ENCODE results near the gene ADGRF4. TPM values are rescaled to one million over a fixed set of nuclear protein-coding genes. Genes with fewer than 3 reads are reported as not detected.

The ADGRF4 gene
- total and polyA plus RNA-seq, 9 of the 15 experiments (the other 6 are each of a cell fraction or from before 2014, with no cell fraction given), result not detected

DNA sequence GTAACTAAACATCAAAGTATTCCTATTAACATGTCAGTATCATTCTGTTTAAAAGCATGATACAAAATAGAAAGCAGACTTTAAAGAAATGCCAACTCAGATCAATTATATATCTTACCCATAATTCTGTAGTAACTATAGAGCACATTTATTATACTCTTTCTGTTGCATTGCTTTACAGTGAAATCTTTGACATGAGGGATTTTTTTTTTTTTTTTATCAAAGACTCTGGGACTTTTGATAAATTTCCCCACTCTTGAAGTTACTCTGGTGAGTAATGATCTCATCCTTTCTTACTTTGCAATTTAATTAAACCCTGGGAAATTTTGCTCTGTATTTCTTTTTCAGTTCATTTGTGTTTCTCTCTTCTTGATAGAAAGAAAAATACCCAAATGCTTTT lies 17.4 kb downstream of the ADGRF4 start:
- no peaks in the 10 kb centered on the region for H4K20me1 ChIP-seq (replicated peaks; ENCODE audit: control insufficient read depth, insufficient read depth, low read length)
- no peak for ATAC-seq
- H3K4me2 ChIP-seq (ENCODE audit: insufficient read depth, low read length), result no peak overlapping the region
- peaks cover 2 to 15% of the 10 kb centered on the region in 2 experiments; a peak in 4 of 5 replicates for H3K27me3 ChIP-seq (ENCODE audit: control insufficient read depth in 2 of 2, insufficient read depth in 2 of 2, low read length in 2 of 2)
- no peak overlapping the region for H2AFZ ChIP-seq (ENCODE audit: low read depth, low read length)
- no peaks in the 10 kb centered on the region for H3K4me1 ChIP-seq (replicated peaks in 1 of 2; ENCODE audit: control insufficient read depth in 2 of 2, insufficient read depth in 2 of 2, low read length in 2 of 2)
- no peak overlapping the region for H3K27ac ChIP-seq (ENCODE audit: extremely low read depth, low read depth, low read length)
- CTCF ChIA-PET (ENCODE audit: low intra/inter-chr PET ratio), result no interaction called here
- no peaks in the 10 kb centered on the region for H3K79me2 ChIP-seq (ENCODE audit: control insufficient read depth, insufficient read depth, low read length)
- BruUV-seq (replicated peaks), result no TSS peak
- no peak for FAIRE-seq
- no peaks in the 10 kb centered on the region for H3K36me3 ChIP-seq (ENCODE audit: control insufficient read depth, insufficient read depth, low read length)
- H3K9me3 ChIP-seq (replicated peaks; ENCODE audit: control insufficient read depth, insufficient read depth, low read depth, low read length), result no peaks in the 10 kb centered on the region
- intact Hi-C loops (cut with micrococcal nuclease), result no loop called here
- no peak overlapping the region for H3K9ac ChIP-seq (ENCODE audit: insufficient read depth in 1 of 2, low read depth in 2 of 2, low read length in 2 of 2)
- no peak for DNase-seq (ENCODE audit: extremely low read depth in 1 of 4, low spot score in 3 of 4)
- no peak overlapping the region for H3K4me3 ChIP-seq
- in situ Hi-C loops (cut with MboI), result no loop called here
- POLR2A ChIA-PET, result no interaction called here
- no peaks in the 10 kb centered on the region for H3K9me1 ChIP-seq (ENCODE audit: control insufficient read depth, insufficient read depth, low read length)
- no peak for TF ChIP-seq TGIF2 (CRISPR knock-in tag; IDR thresholded peaks at IDR 0.05)
- TF ChIP-seq NBN (IDR thresholded peaks at IDR 0.05; ENCODE audit: low read depth), result no peak
- TF ChIP-seq MAFK (IDR thresholded peaks at IDR 0.05; ENCODE audit: low read length), result no peak
- no peak for TF ChIP-seq ZNF12 (CRISPR knock-in tag; IDR thresholded peaks at IDR 0.05)
- TF ChIP-seq POLR2A (conservative IDR thresholded peaks at IDR 0.05), result no peak
- TF ChIP-seq, protein P1, sequence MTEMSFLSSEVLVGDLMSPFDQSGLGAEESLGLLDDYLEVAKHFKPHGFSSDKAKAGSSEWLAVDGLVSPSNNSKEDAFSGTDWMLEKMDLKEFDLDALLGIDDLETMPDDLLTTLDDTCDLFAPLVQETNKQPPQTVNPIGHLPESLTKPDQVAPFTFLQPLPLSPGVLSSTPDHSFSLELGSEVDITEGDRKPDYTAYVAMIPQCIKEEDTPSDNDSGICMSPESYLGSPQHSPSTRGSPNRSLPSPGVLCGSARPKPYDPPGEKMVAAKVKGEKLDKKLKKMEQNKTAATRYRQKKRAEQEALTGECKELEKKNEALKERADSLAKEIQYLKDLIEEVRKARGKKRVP (CRISPR knock-in tag; IDR thresholded peaks at IDR 0.05), result no peak
- no peak for TF ChIP-seq SREBF1 (IDR thresholded peaks at IDR 0.05; ENCODE audit: borderline replicate concordance, low read depth, low read length)
- TF ChIP-seq HOXB6 (CRISPR knock-in tag; IDR thresholded peaks at IDR 0.05; ENCODE audit: borderline replicate concordance), result no peak
- TF ChIP-seq, protein P2, sequence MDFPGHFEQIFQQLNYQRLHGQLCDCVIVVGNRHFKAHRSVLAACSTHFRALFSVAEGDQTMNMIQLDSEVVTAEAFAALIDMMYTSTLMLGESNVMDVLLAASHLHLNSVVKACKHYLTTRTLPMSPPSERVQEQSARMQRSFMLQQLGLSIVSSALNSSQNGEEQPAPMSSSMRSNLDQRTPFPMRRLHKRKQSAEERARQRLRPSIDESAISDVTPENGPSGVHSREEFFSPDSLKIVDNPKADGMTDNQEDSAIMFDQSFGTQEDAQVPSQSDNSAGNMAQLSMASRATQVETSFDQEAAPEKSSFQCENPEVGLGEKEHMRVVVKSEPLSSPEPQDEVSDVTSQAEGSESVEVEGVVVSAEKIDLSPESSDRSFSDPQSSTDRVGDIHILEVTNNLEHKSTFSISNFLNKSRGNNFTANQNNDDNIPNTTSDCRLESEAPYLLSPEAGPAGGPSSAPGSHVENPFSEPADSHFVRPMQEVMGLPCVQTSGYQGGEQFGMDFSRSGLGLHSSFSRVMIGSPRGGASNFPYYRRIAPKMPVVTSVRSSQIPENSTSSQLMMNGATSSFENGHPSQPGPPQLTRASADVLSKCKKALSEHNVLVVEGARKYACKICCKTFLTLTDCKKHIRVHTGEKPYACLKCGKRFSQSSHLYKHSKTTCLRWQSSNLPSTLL (IDR thresholded peaks at IDR 0.05), result no peak
- no peak for TF ChIP-seq NFRKB (IDR thresholded peaks at IDR 0.05; ENCODE audit: low read depth)
- TF ChIP-seq ZNF146 (CRISPR knock-in tag; IDR thresholded peaks at IDR 0.05; ENCODE audit: unreplicated experiment), result no peak
- no peak for TF ChIP-seq C11orf30 (IDR thresholded peaks at IDR 0.05; ENCODE audit: low read depth)
- TF ChIP-seq ETV1 (tag; conservative IDR thresholded peaks at IDR 0.05; ENCODE audit: low read depth), result no peak
- no peak for TF ChIP-seq POLR2B (IDR thresholded peaks at IDR 0.05; ENCODE audit: low read depth, partially characterized antibody)
- no peak for TF ChIP-seq PTRF (tag; IDR thresholded peaks at IDR 0.05)
- TF ChIP-seq PHB2 (IDR thresholded peaks at IDR 0.05; ENCODE audit: low read depth), result no peak
- TF ChIP-seq SRSF1 (IDR thresholded peaks at IDR 0.05; ENCODE audit: low read depth, low read length), result no peak

All from K562 (cell line).